SU-DHL-6 (cell line): ENCODE data around the gene NUDT3.
"Not testable (repeated sequence)": the region's sequence is repeated elsewhere in the genome, so short reads cannot be mapped to it uniquely, and the experiment has no call there.

Source experiments
- EZH2phosphoT487 ChIP-seq: fragments of 200-600 bp; sonication (generic), shearing (Covaris generic); conservative IDR thresholded peaks from 2 replicates; pipeline ENCODE4 v1.6.1; 2018; ENCODE audit warnings: mild to moderate bottlenecking, antibody characterized with exemption, low read length, moderate library complexity, mixed read lengths
- TF ChIP-seq, protein P1 (sequence below): fragments of 200-600 bp; sonication (generic); IDR thresholded peaks from one replicate; pipeline ENCODE4 v1.5.1; 2017; ENCODE audit warnings: antibody characterized with exemption, mild to moderate bottlenecking, low read length, moderate library complexity; ENCODE audit not compliant: insufficient read depth, poor library complexity, severe bottlenecking

DNA sequence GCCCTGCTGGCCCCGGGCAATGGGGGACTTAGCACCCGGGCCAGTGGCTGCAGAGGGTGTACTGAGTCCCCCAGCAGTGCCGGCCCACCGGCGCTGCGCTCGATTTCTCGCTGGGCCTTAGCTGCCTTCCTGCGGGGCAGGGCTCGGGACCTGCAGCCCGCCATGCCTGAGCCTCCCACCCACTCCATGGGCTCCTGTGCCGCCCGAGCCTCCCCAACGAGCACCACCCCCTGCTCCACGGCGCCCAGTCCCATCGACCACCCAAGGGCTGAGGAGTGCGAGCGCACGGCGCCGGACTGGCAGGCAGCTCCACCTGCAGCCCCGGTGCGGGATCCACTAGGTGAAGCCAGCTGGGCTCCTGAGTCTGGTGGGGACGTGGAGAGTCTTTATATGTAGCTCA is 123.3 kb downstream of the NUDT3 start:
- TF ChIP-seq, protein P1, sequence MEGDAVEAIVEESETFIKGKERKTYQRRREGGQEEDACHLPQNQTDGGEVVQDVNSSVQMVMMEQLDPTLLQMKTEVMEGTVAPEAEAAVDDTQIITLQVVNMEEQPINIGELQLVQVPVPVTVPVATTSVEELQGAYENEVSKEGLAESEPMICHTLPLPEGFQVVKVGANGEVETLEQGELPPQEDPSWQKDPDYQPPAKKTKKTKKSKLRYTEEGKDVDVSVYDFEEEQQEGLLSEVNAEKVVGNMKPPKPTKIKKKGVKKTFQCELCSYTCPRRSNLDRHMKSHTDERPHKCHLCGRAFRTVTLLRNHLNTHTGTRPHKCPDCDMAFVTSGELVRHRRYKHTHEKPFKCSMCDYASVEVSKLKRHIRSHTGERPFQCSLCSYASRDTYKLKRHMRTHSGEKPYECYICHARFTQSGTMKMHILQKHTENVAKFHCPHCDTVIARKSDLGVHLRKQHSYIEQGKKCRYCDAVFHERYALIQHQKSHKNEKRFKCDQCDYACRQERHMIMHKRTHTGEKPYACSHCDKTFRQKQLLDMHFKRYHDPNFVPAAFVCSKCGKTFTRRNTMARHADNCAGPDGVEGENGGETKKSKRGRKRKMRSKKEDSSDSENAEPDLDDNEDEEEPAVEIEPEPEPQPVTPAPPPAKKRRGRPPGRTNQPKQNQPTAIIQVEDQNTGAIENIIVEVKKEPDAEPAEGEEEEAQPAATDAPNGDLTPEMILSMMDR = not testable (repeated sequence)
- TF ChIP-seq EZH2phosphoT487 = not testable (repeated sequence)
